ENCODE data around the gene PKP1. TPM values are rescaled to one million over a fixed set of nuclear protein-coding genes. Genes with fewer than 3 reads are reported as not detected.
"Not testable (repeated sequence)": the region's sequence is repeated elsewhere in the genome, so short reads cannot be mapped to it uniquely, and the experiment has no call there.

Gene PKP1
- 137 TPM for total RNA-seq

- peak; percentile 91 for DNase-seq
Measured at GRCh38 chr1:201282931-201283829, at the start of gene PKP1. Gene PKP1 (plus strand): TSS chr1:201283506. CDS start chr1:201283703, 197 bp downstream.

DNA sequence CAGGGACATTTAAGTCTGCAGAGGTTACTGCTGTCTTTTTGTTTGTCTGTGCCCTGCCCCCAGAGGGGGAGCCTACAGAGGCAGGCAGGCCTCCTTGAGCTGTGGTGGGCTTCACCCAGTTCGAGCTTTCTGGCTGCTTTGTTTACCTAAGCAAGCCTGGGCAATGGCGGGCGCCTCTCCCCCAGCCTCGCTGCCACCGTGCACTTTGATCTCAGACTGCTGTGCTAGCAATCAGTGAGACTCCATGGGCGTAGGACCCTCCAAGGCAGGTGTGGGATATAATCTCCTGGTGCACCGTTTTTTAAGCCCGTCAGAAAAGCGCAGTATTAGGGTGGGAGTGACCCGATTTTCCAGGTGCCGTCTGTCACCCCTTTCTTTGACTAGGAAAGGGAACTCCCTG, 43.7 kb upstream of the PKP1 start:
- DNase-seq, result not testable (repeated sequence)

DNA sequence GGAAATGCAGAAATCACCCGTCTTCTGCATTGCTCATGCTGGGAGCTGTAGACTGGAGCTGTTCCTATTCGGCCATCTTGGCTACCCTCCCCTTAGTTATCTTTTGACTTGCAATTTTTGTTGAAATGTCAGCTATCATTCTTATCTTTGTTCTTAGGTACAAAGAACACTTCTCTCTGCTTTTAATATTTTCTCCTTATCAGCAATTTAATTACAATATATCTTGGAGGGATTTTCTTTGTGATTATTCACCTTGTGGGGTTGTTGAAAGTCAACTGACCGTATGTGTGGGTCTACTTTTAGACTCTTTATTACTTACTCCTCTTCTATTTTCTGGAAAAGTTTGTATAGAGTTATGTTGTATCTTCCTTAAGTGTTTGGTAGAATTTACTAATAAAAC, 43.1 kb upstream of the PKP1 start:
- DNase-seq, result no peak

DNA sequence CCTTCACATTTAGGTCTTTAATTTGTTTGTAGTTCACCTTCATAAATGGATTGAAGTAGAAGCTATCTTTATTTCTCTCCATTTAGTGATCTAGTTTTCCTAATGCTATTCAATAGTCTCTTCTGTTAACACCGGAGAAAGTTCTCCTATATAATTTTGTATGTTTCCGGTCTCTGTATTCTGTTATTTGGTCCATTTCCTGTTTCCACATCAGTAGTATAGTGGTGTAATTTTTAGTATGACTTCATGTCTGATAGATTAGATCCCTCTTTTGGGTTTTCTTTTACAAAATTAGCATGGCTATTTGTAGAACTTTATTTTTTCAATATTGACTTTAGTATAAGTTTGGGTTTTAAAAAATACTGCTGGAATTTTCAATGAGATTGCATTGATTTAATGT, 41.6 kb upstream of the PKP1 start:
- no peak for DNase-seq

DNA sequence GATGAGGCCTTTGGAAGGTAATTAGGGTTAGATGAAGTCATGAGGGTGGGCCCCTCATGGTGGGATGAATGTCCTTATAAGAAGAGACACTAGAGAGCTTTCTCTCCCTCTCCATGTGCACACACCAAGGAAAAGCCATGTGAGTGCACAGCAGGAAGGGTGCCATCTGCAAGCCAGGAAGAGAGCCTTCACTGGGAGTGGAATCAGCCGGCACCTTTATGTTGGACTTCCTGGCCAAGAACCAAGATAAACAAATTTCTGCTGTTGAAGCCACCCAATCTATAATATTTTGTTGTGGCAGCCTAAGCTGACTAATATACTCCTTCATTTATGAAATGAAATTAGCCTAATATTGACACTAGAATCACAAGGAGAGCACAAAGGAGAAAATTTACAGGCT, 38.2 kb upstream of the PKP1 start:
- DNase-seq, result no peak

DNA sequence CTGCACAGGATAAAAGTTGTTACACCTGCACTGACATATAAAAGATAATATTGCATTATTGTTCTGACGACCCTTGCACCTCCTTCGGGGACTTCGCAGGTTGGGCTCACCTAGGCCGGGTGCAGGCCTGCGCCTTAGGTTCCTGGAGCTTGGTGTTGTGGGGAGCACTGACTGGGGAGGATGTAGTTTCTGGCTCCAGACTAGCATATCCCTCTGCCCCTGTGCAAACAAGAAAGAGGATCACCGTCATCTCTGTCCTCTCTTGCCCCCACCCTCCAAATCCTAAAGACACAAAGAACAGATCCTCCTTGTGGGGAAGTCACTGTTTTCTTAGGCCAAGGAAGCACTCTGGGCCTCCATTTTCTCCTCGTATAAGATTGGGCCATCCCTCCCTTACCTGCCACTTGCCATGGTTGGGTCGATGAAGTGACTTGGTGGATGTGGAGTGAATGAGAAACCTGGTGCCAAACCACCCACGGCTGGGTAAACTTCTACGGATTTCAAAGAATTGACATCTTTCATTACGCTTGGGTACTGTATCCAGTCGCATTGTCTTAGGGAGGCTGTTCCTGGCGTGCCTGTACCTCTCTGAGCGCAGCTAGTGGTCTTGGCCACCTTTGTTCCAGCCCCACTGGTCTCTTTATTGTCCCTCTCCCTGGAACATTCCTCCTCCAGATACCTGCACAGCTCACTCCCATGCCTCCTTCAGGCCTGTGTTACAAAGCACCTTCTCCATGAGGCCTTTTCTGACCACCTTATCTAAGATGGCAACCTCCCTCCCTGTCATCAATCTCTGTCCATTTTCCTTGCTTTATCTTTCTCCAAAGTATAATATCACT, 34.4 kb upstream of the PKP1 start:
- DNase-seq, result no peak

DNA sequence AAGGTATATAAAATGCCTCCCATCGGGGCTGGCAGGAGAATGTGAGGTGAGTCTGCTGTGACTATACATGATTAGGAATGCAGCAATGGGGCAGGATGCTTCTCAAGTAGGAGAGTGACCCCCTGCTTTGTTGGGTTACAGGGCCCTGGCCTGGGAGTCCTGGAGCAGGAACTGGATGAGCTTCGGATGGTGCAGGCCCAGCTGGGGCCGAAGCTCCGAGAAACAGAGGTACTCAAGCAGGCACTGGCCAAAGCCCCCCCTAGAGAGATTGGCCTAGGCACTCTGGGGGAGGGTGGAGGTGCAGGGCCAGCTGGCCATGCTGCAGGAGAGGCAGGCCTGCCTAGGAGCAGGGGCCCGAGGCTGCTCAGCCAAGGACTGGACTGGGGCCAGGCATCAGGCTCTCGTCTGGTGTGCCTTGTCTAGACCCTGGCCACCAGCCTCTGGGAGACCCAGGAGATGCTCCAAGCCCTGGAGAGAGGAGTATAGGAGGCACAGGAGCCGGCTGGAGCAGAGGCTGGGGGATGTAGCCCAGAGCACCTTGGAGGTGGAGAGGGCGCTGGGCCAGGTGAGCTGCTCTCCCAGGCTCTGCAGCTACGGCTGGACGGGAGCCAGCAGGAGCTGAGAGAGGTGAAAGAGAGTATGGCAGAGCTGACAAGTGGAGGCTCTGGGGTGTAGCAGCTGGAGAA, 32.8 kb upstream of the PKP1 start:
- DNase-seq, result no peak

DNA sequence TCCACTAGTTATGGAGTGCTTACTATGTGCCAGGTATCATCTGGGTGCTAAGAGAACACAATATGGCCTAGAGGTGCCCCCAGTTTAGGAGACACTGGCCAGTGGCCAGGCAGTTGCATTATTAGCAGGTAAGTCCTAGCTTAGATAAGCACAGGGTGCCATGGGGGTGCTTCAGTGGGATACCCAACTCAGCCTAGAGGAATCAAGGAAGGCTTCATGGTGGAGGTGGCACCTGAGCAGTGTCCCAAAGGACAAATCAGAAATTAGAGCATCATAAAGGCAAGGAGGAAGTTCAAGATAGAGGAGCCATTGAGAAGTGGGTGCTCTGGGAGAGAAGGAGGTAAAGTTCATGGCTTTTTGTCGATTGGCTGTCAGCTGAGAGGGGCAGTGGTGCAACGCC, 31.9 kb upstream of the PKP1 start:
- no peak for DNase-seq

DNA sequence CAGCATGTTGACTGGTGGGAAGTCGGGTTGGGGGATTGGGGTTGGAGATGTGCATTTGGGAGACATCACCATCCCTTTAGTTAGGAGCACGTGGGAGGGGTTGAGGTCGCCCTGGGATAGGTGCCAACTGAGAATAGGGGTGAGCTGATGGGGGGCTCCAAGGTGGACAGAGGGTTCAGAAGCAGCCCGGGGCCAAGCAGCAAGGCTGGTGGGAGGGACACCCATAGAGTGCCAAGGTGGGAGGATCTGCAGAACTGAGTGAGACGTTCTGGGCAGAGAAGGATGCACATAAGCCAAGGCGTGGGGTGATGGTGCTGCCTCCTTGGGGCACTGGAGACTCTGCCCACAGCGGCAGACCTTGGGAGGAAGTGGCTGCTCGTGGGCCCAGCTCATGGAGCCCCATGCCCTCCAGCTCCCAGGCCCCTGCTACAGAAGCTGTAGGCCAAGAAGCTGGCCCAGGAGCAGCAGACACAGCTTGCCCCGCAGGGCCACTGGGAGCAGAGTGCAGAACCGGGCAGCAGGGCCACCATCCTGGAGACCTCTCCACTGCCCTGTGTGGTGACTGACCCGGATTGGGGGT, 31.4 kb upstream of the PKP1 start:
- DNase-seq, result no peak

GRCh38 chr1:201252944-201253371, 30.3 kb upstream of the PKP1 start:
- no peak for DNase-seq

GRCh38 chr1:201253411-201253810, 29.9 kb upstream of the PKP1 start:
- peak; percentile 36 for DNase-seq

DNA sequence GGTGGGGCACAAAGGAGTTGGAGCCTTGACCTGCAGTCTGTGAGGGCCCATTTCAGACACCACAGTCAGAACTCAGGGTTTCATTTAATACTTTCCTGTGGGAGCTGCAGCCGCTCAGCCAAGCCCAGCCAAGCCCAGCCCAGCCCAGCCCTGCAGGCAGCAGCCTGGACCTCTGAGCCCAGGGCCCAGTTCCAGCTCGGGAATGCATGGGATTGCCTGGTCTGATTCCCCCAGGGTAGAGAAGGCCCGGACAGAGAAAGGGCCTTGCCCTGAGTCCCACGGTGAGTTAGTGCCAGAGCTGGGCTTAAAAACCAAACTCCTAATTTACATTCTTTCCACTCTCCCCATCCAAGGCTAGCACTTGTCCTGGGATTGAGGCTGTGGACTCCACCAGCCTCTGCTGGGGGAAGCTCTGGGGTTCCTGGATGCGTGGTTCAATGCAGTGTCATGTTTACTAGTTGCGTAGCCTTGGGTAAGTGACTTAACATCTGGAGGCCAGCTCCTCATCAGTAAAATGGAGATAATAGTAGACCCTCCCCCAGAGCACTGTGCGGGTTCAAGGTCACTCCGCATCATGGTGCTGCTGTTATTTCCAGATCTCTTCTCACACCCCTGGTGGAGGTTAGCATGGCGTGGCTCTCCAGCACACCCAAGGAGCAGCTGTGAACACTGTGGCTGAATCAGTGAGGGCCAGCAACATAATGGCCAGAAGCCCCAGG, 29.2 kb upstream of the PKP1 start:
- DNase-seq, result peak; percentile 40

- peak; percentile 76 for DNase-seq
Measured at GRCh38 chr1:201254625-201255478, 28.5 kb upstream of the PKP1 start.

DNA sequence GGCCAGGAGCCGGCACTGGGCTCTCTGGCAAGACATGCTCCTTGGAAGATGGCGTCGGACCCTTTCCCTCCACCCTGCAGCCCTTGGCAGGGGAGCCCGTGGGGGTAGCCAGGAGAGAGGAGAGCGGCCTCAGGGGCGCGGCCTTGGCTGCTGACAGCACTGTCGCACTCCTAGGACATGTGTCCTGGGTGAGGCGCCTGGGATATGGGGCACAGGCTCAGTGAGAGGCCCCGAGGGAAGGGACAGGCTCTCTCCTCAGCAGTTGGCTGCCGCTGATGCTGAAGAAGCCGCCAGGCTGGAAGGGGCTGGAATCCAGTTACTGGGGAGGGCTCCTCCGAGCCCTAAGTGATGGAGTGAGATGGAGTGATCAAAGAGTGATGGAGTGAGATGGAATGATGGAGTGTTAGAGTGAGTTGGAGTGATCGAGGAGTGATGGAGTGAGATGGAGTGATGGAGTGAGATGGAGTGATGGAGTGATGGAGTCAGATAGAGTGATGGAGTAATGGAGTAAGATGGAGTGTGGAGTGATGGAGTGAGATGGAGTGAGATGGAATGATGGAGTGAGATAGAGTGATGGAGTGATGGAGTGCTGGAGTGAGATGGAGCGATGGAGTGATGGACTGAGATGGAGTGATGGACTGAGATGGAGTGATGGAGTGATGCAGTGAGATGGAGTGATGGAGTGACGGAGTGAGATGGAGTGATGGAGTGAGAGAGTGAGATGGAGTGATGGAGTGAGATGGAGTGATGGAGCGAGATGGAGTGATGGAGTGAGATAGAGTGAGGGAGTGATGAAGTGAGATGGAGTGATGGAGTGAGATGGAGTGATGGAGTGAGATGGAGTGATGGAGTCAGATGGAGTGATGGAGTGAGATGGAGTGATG, 27.6 kb upstream of the PKP1 start:
- DNase-seq, result no peak

GRCh38 chr1:201258132-201258531, 25.2 kb upstream of the PKP1 start:
- not testable (repeated sequence) for DNase-seq

DNA sequence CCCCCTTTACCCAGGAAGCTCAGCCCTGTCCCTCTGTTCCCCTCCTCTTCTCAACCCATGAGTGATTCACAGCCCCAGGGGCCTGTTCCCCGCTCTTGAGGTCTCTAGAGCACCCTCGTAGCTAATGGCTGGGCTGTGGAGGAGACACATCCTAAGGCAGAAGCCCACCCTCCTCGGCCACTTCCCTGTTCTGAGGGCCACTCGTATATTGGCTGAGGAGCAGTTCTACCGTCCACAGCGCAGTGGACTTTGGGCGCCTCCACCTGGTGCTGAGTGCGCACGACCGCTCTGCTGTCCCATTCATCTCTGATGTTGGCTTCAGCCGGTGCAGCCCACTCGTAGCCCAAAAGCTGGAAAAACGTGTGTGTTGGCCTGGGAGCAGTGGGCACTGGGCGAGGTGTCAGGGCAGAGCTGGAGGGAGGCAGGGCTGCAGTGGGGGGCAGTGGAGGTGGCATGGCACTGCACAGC, 24.5 kb upstream of the PKP1 start:
- no peak for DNase-seq

DNA sequence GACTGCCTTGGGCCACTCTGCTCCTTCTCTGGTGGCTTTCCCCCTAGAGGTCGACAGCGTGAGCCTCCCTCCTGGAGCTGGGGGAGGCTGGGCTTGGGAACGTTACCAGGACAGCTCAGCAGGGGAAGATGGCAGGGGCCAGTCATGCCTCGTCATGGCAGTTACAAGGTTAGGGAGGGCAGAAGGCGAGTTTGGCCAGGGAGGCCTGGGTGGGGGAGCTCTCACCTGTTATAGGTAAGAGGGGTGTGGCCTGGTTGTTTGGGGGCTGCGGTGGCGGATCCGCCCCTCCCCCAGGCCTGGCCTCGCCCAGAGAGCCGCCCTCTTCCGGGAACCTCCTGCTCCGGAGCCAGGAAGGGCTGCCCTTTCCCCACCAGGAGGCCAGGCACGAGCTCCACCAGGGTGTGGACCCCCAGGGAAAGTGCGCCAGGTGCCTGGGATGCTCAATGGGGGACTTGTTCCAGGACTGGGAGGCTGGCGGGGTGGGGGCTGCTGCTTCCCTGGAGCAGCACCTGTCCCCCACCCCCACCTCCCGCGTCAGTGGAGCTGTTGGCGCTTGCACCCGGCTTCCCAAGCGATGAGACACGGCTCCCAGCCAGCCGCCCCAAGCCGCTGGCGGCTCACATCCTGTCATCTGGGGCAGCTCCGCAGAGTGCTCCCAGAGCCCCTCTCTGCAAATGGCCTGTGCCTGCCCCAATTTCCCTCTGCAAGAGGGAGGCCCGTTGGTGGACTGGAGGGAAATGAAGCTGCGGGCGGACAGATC, 23.6 kb upstream of the PKP1 start:
- DNase-seq, result peak; percentile 74

DNA sequence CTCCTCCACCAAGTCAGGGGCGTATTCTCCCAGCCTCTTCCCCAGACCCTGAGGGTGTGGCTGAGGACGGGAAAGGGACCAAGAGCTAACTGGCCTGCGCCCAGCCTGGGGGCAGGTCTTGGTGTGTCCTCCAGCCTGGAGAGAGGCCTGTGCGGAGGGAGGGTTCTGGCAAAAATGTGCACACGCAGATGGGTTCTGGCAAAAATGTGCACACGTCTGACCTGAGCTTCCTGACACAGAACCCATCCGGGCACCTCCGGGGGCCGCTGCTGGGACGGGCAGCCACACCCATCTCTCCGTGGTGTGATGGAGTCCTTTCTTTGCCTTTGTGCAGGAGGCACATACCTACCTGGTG, 23.1 kb upstream of the PKP1 start:
- peak; percentile 71 for DNase-seq
